IPS-15b (cell line): Measurements from ENCODE around the gene PRKACB.

Experiments used
- H3K27me3 ChIP-seq: one replicate; pipeline ENCODE4 v1.6.1; 2013; ENCODE audit warnings: low read length; ENCODE audit not compliant: control insufficient read depth, insufficient read depth
- H3K36me3 ChIP-seq: one replicate; pipeline ENCODE4 v1.6.1; 2013; ENCODE audit warnings: low read length; ENCODE audit not compliant: control insufficient read depth, insufficient read depth
- H3K4me1 ChIP-seq: one replicate; pipeline ENCODE4 v1.6.1; 2013; ENCODE audit warnings: mild to moderate bottlenecking, low read length; ENCODE audit not compliant: control insufficient read depth, insufficient read depth
- H3K4me3 ChIP-seq: one replicate; pipeline ENCODE4 v1.5.1; 2013; ENCODE audit warnings: low read depth, low read length
- H3K9ac ChIP-seq: one replicate; pipeline ENCODE4 v1.6.1; 2013; ENCODE audit warnings: low read depth, mild to moderate bottlenecking, low read length
- H3K9me3 ChIP-seq: one replicate; pipeline ENCODE4 v1.6.1; 2013; ENCODE audit warnings: mild to moderate bottlenecking, low read length; ENCODE audit not compliant: control insufficient read depth, insufficient read depth

The PRKACB gene

GRCh38 chr1:84159533-84160240, 15.6 kb downstream of the PRKACB start:
- Histone ChIP-seq H3K9me3 (no peaks in the 10 kb centered on the region), H3K4me3 (no peak overlapping the region), H3K27me3 (no peaks in the 10 kb centered on the region), H3K4me1 (no peaks in the 10 kb centered on the region), H3K36me3 (no peaks in the 10 kb centered on the region), H3K9ac (no peak overlapping the region)

- Histone ChIP-seq H3K4me3 (no peak overlapping the region), H3K9me3 (no peaks in the 10 kb centered on the region), H3K36me3 (no peaks in the 10 kb centered on the region), H3K27me3 (no peaks in the 10 kb centered on the region), H3K9ac (no peak overlapping the region), H3K4me1 (no peaks in the 10 kb centered on the region)
These were observed 18.2 kb downstream of the PRKACB start for GRCh38 chr1:84162295-84162694.

- H3K27me3 ChIP-seq, result no peaks in the 10 kb centered on the region
- H3K9me3 ChIP-seq, result no peaks in the 10 kb centered on the region
- H3K4me3 ChIP-seq, result no peak overlapping the region
- no peaks in the 10 kb centered on the region for H3K4me1 ChIP-seq
- H3K36me3 ChIP-seq, result no peaks in the 10 kb centered on the region
- H3K9ac ChIP-seq, result no peak overlapping the region
These were observed 19.3 kb downstream of the PRKACB start for GRCh38 chr1:84163123-84163931.

- Histone ChIP-seq H3K4me3 (no peak overlapping the region), H3K27me3 (no peaks in the 10 kb centered on the region), H3K4me1 (no peaks in the 10 kb centered on the region), H3K9ac (no peak overlapping the region), H3K9me3 (no peaks in the 10 kb centered on the region), H3K36me3 (no peaks in the 10 kb centered on the region)
These were observed 20.1 kb downstream of the PRKACB start for GRCh38 chr1:84164161-84164560.

GRCh38 chr1:84164567-84165021, 20.5 kb downstream of the PRKACB start:
- H3K36me3 ChIP-seq, result no peaks in the 10 kb centered on the region
- no peaks in the 10 kb centered on the region for H3K27me3 ChIP-seq
- H3K9me3 ChIP-seq, result no peaks in the 10 kb centered on the region
- no peak overlapping the region for H3K4me3 ChIP-seq
- H3K9ac ChIP-seq, result no peak overlapping the region
- no peaks in the 10 kb centered on the region for H3K4me1 ChIP-seq

- H3K4me3 ChIP-seq, result no peak overlapping the region
- no peaks in the 10 kb centered on the region for H3K36me3 ChIP-seq
- H3K27me3 ChIP-seq, result no peaks in the 10 kb centered on the region
- H3K9me3 ChIP-seq, result no peaks in the 10 kb centered on the region
- H3K9ac ChIP-seq, result no peak overlapping the region
- no peaks in the 10 kb centered on the region for H3K4me1 ChIP-seq
These were observed 21.5 kb downstream of the PRKACB start for GRCh38 chr1:84165601-84166000.

- H3K9ac ChIP-seq, result no peak overlapping the region
- no peaks in the 10 kb centered on the region for H3K4me1 ChIP-seq
- no peaks in the 10 kb centered on the region for H3K27me3 ChIP-seq
- no peaks in the 10 kb centered on the region for H3K36me3 ChIP-seq
- H3K9me3 ChIP-seq, result no peaks in the 10 kb centered on the region
- H3K4me3 ChIP-seq, result no peak overlapping the region
These were observed 22.7 kb downstream of the PRKACB start for GRCh38 chr1:84166797-84167196.

- Histone ChIP-seq H3K9ac (no peak overlapping the region), H3K4me1 (no peaks in the 10 kb centered on the region), H3K4me3 (no peak overlapping the region), H3K36me3 (no peaks in the 10 kb centered on the region), H3K9me3 (no peaks in the 10 kb centered on the region), H3K27me3 (no peaks in the 10 kb centered on the region)
These were observed 24.7 kb downstream of the PRKACB start for GRCh38 chr1:84168783-84169182.

- Histone ChIP-seq H3K27me3 (no peaks in the 10 kb centered on the region), H3K9me3 (no peaks in the 10 kb centered on the region), H3K36me3 (no peaks in the 10 kb centered on the region), H3K4me1 (peaks cover 3% of the 10 kb centered on the region), H3K4me3 (no peak overlapping the region), H3K9ac (no peak overlapping the region)
These were observed 26.1 kb downstream of the PRKACB start for GRCh38 chr1:84170171-84170570.

- H3K36me3 ChIP-seq, result no peaks in the 10 kb centered on the region
- peaks cover 3% of the 10 kb centered on the region for H3K4me1 ChIP-seq
- H3K9me3 ChIP-seq, result no peaks in the 10 kb centered on the region
- no peak overlapping the region for H3K9ac ChIP-seq
- H3K27me3 ChIP-seq, result no peaks in the 10 kb centered on the region
- H3K4me3 ChIP-seq, result no peak overlapping the region
These were observed 27.4 kb downstream of the PRKACB start for GRCh38 chr1:84171481-84171880.

- no peak overlapping the region for H3K4me3 ChIP-seq
- no peaks in the 10 kb centered on the region for H3K27me3 ChIP-seq
- H3K36me3 ChIP-seq, result no peaks in the 10 kb centered on the region
- no peaks in the 10 kb centered on the region for H3K9me3 ChIP-seq
- H3K9ac ChIP-seq, result no peak overlapping the region
- H3K4me1 ChIP-seq, result peaks cover 3% of the 10 kb centered on the region
These were observed 30.0 kb downstream of the PRKACB start for GRCh38 chr1:84174051-84174556.
